Progenitor cell of endocrine pancreas (in vitro differentiated cells): ENCODE measurements around the gene CRY2. TPM values are rescaled to one million over a fixed set of nuclear protein-coding genes. Genes with fewer than 3 reads are reported as not detected.
A peak's percentile ranks its signal among the peaks of the same experiment; 100 is the strongest.
"Not testable (repeated sequence)": the region's sequence is repeated elsewhere in the genome, so short reads cannot be mapped to it uniquely, and the experiment has no call there.

Experiments
- DNase-seq: peaks from one replicate; pipeline ENCODE4 v3.0.0; 2021; ENCODE audit warnings: low spot score; ENCODE audit not compliant: unreplicated experiment
- H3K27ac Mint-ChIP-seq: 2 replicates; pipeline ENCODE4 v1.8.0; 2021; ENCODE audit warnings: mild to moderate bottlenecking, moderate library complexity, mixed read lengths
- H3K27me3 Mint-ChIP-seq: 2 replicates; pipeline ENCODE4 v1.8.0; 2021; ENCODE audit warnings: mixed read lengths
- H3K36me3 Mint-ChIP-seq: 2 replicates; pipeline ENCODE4 v1.8.0; 2022; ENCODE audit warnings: mixed read lengths; ENCODE audit not compliant: insufficient read depth
- H3K4me1 Mint-ChIP-seq: 2 replicates; pipeline ENCODE4 v1.8.0; 2021; ENCODE audit warnings: low read depth, mixed read lengths
- H3K4me3 Mint-ChIP-seq: 2 replicates; pipeline ENCODE4 v1.8.0; 2021; ENCODE audit warnings: low read depth, mild to moderate bottlenecking, moderate library complexity, mixed read lengths
- H3K9me3 Mint-ChIP-seq: 2 replicates; pipeline ENCODE4 v1.8.0; 2021; ENCODE audit warnings: low read depth, mixed read lengths
- CTCF ChIP-seq: fragments of 200-600 bp; sonication (generic); IDR thresholded peaks from one replicate; pipeline ENCODE4 v1.5.0; 2021; ENCODE audit warnings: antibody characterized with exemption, mild to moderate bottlenecking; ENCODE audit not compliant: unreplicated experiment
- total RNA-seq: library from RNA; stranded (reverse); gene quantifications from 2 replicates; pipeline ENCODE4 v1.2.1, GENCODE V29; 2021

The CRY2 gene
- total RNA-seq, 1 donor from 2014 or later = 34.1 TPM

GRCh38 chr11:45806072-45806933, 41.0 kb upstream of the CRY2 start:
- peak overlapping the region; percentile 90 for H3K4me3 Mint-ChIP-seq
- no peaks in the 10 kb centered on the region for H3K9me3 Mint-ChIP-seq
- TF ChIP-seq CTCF = no peak
- peaks cover 13% of the 10 kb centered on the region for H3K4me1 Mint-ChIP-seq
- H3K36me3 Mint-ChIP-seq = peaks cover 5% of the 10 kb centered on the region
- H3K27ac Mint-ChIP-seq = peak overlapping the region; percentile 79
- H3K27me3 Mint-ChIP-seq = peaks cover 20% of the 10 kb centered on the region
- no peak for DNase-seq

- no peak for DNase-seq
- TF ChIP-seq CTCF = no peak
- H3K4me1 Mint-ChIP-seq = peaks cover 13% of the 10 kb centered on the region
- no peaks in the 10 kb centered on the region for H3K9me3 Mint-ChIP-seq
- H3K27me3 Mint-ChIP-seq = peaks cover 14% of the 10 kb centered on the region
- no peak overlapping the region for H3K27ac Mint-ChIP-seq
- peaks cover 5% of the 10 kb centered on the region for H3K36me3 Mint-ChIP-seq
- peak overlapping the region; percentile 90 for H3K4me3 Mint-ChIP-seq
Measured at GRCh38 chr11:45806937-45807791, 40.1 kb upstream of the CRY2 start.

- H3K4me3 Mint-ChIP-seq = peak overlapping the region; percentile 90
- no peak overlapping the region for H3K27ac Mint-ChIP-seq
- H3K27me3 Mint-ChIP-seq = peaks cover 8% of the 10 kb centered on the region
- no peaks in the 10 kb centered on the region for H3K9me3 Mint-ChIP-seq
- no peak for DNase-seq
- H3K36me3 Mint-ChIP-seq = peaks cover 5% of the 10 kb centered on the region
- no peak for TF ChIP-seq CTCF
- peaks cover 13% of the 10 kb centered on the region for H3K4me1 Mint-ChIP-seq
Measured at GRCh38 chr11:45807792-45808238, 39.5 kb upstream of the CRY2 start.

GRCh38 chr11:45808427-45808826, 38.8 kb upstream of the CRY2 start:
- H3K27ac Mint-ChIP-seq = not testable (repeated sequence)

GRCh38 chr11:45809456-45810395, 37.5 kb upstream of the CRY2 start:
- Mint-ChIP-seq H3K27me3 (no peaks in the 10 kb centered on the region), H3K36me3 (peaks cover 5% of the 10 kb centered on the region), H3K9me3 (no peaks in the 10 kb centered on the region), H3K27ac (no peak overlapping the region), H3K4me1 (peaks cover 13% of the 10 kb centered on the region), H3K4me3 (no peak overlapping the region)
- no peak for TF ChIP-seq CTCF
- DNase-seq = no peak

More at GRCh38 chr11:45808427-45808826, 38.8 kb upstream of the CRY2 start:
- DNase-seq, H3K36me3 Mint-ChIP-seq, H3K9me3 Mint-ChIP-seq, H3K4me3 Mint-ChIP-seq, H3K27me3 Mint-ChIP-seq: not testable (repeated sequence)
- H3K4me1 Mint-ChIP-seq = peaks cover 13% of the 10 kb centered on the region
